ENCODE data around the gene KCNIP4.

KCNIP4 gene

DNA sequence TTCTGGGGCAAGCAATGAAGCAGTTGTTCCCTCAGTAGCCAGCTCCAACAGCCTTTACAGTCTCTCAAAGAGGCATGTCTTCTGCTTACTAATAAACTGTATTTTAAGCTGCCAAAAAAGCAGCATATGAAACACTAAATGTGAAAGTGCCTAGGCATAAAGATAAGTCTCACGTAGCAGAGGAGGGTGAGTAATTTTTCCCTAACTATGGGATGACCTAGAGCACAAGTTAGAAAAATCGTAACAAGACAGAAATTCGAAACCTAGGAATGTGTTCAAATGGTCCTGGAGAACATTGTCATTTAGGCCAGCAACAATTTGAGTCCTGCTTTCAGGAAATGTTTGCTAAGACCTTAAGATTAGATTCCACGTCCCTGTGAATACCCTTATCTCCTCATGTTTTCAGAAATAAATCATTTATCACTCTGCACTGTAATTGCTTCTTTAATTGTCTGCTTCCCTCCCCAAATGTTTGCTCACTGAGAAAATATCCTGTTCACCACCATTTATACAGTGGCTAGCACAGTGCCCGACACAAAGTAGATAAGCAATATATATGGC, 222.2 kb downstream of the KCNIP4 start:
- TF ChIP-seq, protein P1, sequence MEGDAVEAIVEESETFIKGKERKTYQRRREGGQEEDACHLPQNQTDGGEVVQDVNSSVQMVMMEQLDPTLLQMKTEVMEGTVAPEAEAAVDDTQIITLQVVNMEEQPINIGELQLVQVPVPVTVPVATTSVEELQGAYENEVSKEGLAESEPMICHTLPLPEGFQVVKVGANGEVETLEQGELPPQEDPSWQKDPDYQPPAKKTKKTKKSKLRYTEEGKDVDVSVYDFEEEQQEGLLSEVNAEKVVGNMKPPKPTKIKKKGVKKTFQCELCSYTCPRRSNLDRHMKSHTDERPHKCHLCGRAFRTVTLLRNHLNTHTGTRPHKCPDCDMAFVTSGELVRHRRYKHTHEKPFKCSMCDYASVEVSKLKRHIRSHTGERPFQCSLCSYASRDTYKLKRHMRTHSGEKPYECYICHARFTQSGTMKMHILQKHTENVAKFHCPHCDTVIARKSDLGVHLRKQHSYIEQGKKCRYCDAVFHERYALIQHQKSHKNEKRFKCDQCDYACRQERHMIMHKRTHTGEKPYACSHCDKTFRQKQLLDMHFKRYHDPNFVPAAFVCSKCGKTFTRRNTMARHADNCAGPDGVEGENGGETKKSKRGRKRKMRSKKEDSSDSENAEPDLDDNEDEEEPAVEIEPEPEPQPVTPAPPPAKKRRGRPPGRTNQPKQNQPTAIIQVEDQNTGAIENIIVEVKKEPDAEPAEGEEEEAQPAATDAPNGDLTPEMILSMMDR (IDR thresholded peaks at IDR 0.05; ENCODE audit: poor library complexity, severe bottlenecking): no peak
- H3K36me3 ChIP-seq (ENCODE audit: low read depth): no peaks in the 10 kb centered on the region

GRCh38 chr4:21722157-21722839, 226.3 kb downstream of the KCNIP4 start:
- Histone ChIP-seq H3K27me3 (ENCODE audit: insufficient read depth, poor library complexity, severe bottlenecking) (no peaks in the 10 kb centered on the region), H3K4me1 (ENCODE audit: insufficient read depth, poor library complexity, severe bottlenecking) (no peaks in the 10 kb centered on the region), H3K36me3 (ENCODE audit: low read depth) (no peaks in the 10 kb centered on the region), H3K4me3 (ENCODE audit: severe bottlenecking) (no peak overlapping the region), H3K9me3 (ENCODE audit: severe bottlenecking) (no peaks in the 10 kb centered on the region), H3K27ac (ENCODE audit: poor library complexity, severe bottlenecking) (no peak overlapping the region)
- DNase-seq (ENCODE audit: low spot score) (no peak), ATAC-seq (ENCODE audit: low read depth) (no peak)
- TF ChIP-seq, protein P1 (IDR thresholded peaks at IDR 0.05; ENCODE audit: poor library complexity, severe bottlenecking): no peak

More for the DNA sequence above, 222.2 kb downstream of the KCNIP4 start:
- Histone ChIP-seq H3K4me1 (ENCODE audit: insufficient read depth, poor library complexity, severe bottlenecking) (no peaks in the 10 kb centered on the region), H3K9me3 (ENCODE audit: severe bottlenecking) (no peaks in the 10 kb centered on the region), H3K4me3 (ENCODE audit: severe bottlenecking) (no peak overlapping the region), H3K27me3 (ENCODE audit: insufficient read depth, poor library complexity, severe bottlenecking) (no peaks in the 10 kb centered on the region), H3K27ac (ENCODE audit: poor library complexity, severe bottlenecking) (no peak overlapping the region)
- DNase-seq (ENCODE audit: low spot score) (no peak), ATAC-seq (ENCODE audit: low read depth) (no peak)

DNA sequence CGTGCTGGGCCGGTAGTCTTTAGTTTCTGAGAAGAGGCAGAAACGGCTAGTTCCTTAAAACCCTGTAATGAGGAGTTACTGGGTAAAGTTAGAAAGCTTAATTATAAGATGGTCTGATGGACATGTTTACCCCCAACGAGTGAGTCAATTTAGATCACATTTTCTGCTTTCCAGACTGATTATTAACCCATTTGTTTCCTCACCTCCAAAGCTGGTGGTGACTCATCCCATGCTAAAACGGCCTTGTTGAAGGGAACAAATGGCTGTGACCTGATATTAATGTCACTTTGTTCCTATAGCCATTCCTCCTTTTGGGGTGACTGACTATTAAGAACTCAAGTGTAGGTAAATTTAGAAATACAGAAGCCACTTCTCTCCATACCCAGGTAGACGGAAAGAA, 232.0 kb downstream of the KCNIP4 start:
- Histone ChIP-seq H3K4me1 (ENCODE audit: insufficient read depth, poor library complexity, severe bottlenecking) (no peaks in the 10 kb centered on the region), H3K4me3 (ENCODE audit: severe bottlenecking) (no peak overlapping the region), H3K27me3 (ENCODE audit: insufficient read depth, poor library complexity, severe bottlenecking) (no peaks in the 10 kb centered on the region), H3K27ac (ENCODE audit: poor library complexity, severe bottlenecking) (no peak overlapping the region), H3K36me3 (ENCODE audit: low read depth) (no peaks in the 10 kb centered on the region), H3K9me3 (ENCODE audit: severe bottlenecking) (no peaks in the 10 kb centered on the region)
- TF ChIP-seq, protein P1 (IDR thresholded peaks at IDR 0.05; ENCODE audit: poor library complexity, severe bottlenecking): no peak
- ATAC-seq (ENCODE audit: low read depth) (no peak), DNase-seq (ENCODE audit: low spot score) (no peak)

DNA sequence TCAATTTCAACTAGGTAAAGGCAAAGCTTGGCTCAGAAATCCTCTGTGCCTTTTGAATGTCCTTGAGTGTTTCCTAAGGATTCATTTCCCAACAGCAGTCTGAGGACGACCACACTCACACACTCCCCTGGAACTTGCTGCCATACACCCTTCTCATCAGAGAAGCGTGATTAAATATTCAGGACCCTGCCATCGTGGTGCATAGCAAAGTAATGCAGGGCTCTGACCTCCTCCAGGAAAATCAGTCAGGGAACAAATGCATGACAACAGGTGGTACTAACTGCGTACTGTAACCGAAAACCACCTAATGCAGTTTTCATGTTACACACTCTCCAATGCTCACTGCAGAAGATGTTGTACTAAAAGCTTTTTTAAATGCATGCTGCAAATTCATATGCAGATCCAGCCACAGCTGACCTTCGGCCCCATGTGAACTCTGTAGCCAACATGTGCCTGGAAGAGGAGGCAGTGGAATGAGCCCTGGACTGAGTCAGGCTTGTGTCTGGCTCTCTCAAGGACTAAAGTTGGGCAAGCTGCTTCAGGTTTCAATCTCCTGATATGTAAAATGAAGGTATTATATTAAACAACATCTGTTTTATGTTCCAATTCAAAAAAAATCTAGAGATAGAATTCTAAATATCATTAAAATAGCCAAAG, 238.3 kb downstream of the KCNIP4 start:
- Histone ChIP-seq H3K4me3 (ENCODE audit: severe bottlenecking) (no peak overlapping the region), H3K36me3 (ENCODE audit: low read depth) (no peaks in the 10 kb centered on the region), H3K4me1 (ENCODE audit: insufficient read depth, poor library complexity, severe bottlenecking) (no peaks in the 10 kb centered on the region), H3K9me3 (ENCODE audit: severe bottlenecking) (no peaks in the 10 kb centered on the region), H3K27me3 (ENCODE audit: insufficient read depth, poor library complexity, severe bottlenecking) (no peaks in the 10 kb centered on the region), H3K27ac (ENCODE audit: poor library complexity, severe bottlenecking) (no peak overlapping the region)
- DNase-seq (ENCODE audit: low spot score) (no peak), ATAC-seq (ENCODE audit: low read depth) (no peak)
- TF ChIP-seq, protein P1 (IDR thresholded peaks at IDR 0.05; ENCODE audit: poor library complexity, severe bottlenecking): no peak

- TF ChIP-seq, protein P1 (IDR thresholded peaks at IDR 0.05; ENCODE audit: poor library complexity, severe bottlenecking): no peak
These were observed 238.8 kb downstream of the KCNIP4 start for GRCh38 chr4:21709761-21710160.

More at GRCh38 chr4:21709761-21710160, 238.8 kb downstream of the KCNIP4 start:
- H3K27me3 ChIP-seq (ENCODE audit: insufficient read depth, poor library complexity, severe bottlenecking): no peaks in the 10 kb centered on the region
- no peak for DNase-seq (ENCODE audit: low spot score)
- no peak overlapping the region for H3K4me3 ChIP-seq (ENCODE audit: severe bottlenecking)
- no peak overlapping the region for H3K27ac ChIP-seq (ENCODE audit: poor library complexity, severe bottlenecking)
- H3K4me1 ChIP-seq (ENCODE audit: insufficient read depth, poor library complexity, severe bottlenecking): no peaks in the 10 kb centered on the region
- no peaks in the 10 kb centered on the region for H3K9me3 ChIP-seq (ENCODE audit: severe bottlenecking)
- no peaks in the 10 kb centered on the region for H3K36me3 ChIP-seq (ENCODE audit: low read depth)
- no peak for ATAC-seq (ENCODE audit: low read depth)
